ENCODE results near the gene KCNJ6. TPM values are rescaled to one million over a fixed set of nuclear protein-coding genes. Genes with fewer than 3 reads are reported as not detected.
"Not testable (repeated sequence)": the region's sequence is repeated elsewhere in the genome, so short reads cannot be mapped to it uniquely, and the experiment has no call there.

KCNJ6 gene
- total RNA-seq, 2 experiments from 2014 or later = not detected

GRCh38 chr21:37668462-37669239 is 247.6 kb downstream of the KCNJ6 start:
- Mint-ChIP-seq H3K27ac (no peak overlapping the region), H3K9me3 (no peaks in the 10 kb centered on the region), H3K4me3 (no peak overlapping the region), H3K4me1 (no peaks in the 10 kb centered on the region), H3K36me3 (no peaks in the 10 kb centered on the region), H3K27me3 (peaks cover 10% of the 10 kb centered on the region)
- no peak for DNase-seq

GRCh38 chr21:37667380-37667779 is 248.9 kb downstream of the KCNJ6 start:
- Mint-ChIP-seq H3K4me1 (no peaks in the 10 kb centered on the region), H3K9me3 (no peaks in the 10 kb centered on the region), H3K36me3 (no peaks in the 10 kb centered on the region), H3K27me3 (no peaks in the 10 kb centered on the region), H3K4me3 (no peak overlapping the region), H3K27ac (no peak overlapping the region)
- no peak for DNase-seq

GRCh38 chr21:37665230-37666024 is 250.8 kb downstream of the KCNJ6 start:
- H3K27ac Mint-ChIP-seq = no peak overlapping the region
- H3K9me3 Mint-ChIP-seq = no peaks in the 10 kb centered on the region
- no peak for DNase-seq
- H3K4me1 Mint-ChIP-seq = no peaks in the 10 kb centered on the region
- H3K27me3 Mint-ChIP-seq = no peaks in the 10 kb centered on the region
- no peaks in the 10 kb centered on the region for H3K36me3 Mint-ChIP-seq
- no peak overlapping the region for H3K4me3 Mint-ChIP-seq

GRCh38 chr21:37662227-37662626 is 254.0 kb downstream of the KCNJ6 start:
- H3K36me3 Mint-ChIP-seq, H3K4me1 Mint-ChIP-seq, H3K9me3 Mint-ChIP-seq, H3K4me3 Mint-ChIP-seq, H3K27me3 Mint-ChIP-seq, DNase-seq, H3K27ac Mint-ChIP-seq: not testable (repeated sequence)

GRCh38 chr21:37660709-37661108 is 255.5 kb downstream of the KCNJ6 start:
- Mint-ChIP-seq H3K27me3 (peaks cover 5% of the 10 kb centered on the region), H3K4me1 (no peaks in the 10 kb centered on the region), H3K9me3 (no peaks in the 10 kb centered on the region), H3K4me3 (no peak overlapping the region), H3K36me3 (no peaks in the 10 kb centered on the region), H3K27ac (no peak overlapping the region)
- DNase-seq = no peak

- no peak for DNase-seq
- peaks cover 5% of the 10 kb centered on the region for H3K27me3 Mint-ChIP-seq
- H3K4me1 Mint-ChIP-seq = no peaks in the 10 kb centered on the region
- no peaks in the 10 kb centered on the region for H3K9me3 Mint-ChIP-seq
- H3K4me3 Mint-ChIP-seq = no peak overlapping the region
- H3K36me3 Mint-ChIP-seq = no peaks in the 10 kb centered on the region
- no peak overlapping the region for H3K27ac Mint-ChIP-seq
These were observed 256.4 kb downstream of the KCNJ6 start for GRCh38 chr21:37659874-37660273.

- Mint-ChIP-seq H3K9me3 (no peaks in the 10 kb centered on the region), H3K27me3 (peaks cover 5% of the 10 kb centered on the region), H3K27ac (no peak overlapping the region), H3K4me3 (no peak overlapping the region), H3K36me3 (no peaks in the 10 kb centered on the region), H3K4me1 (no peaks in the 10 kb centered on the region)
- no peak for DNase-seq
These were observed 257.3 kb downstream of the KCNJ6 start for GRCh38 chr21:37658817-37659458.

- Mint-ChIP-seq H3K36me3 (no peaks in the 10 kb centered on the region), H3K4me1 (no peaks in the 10 kb centered on the region), H3K4me3 (no peak overlapping the region), H3K27me3 (peaks cover 5% of the 10 kb centered on the region), H3K9me3 (no peaks in the 10 kb centered on the region), H3K27ac (no peak overlapping the region)
- no peak for DNase-seq
These were observed 258.0 kb downstream of the KCNJ6 start for GRCh38 chr21:37658121-37658816.

GRCh38 chr21:37656899-37657298 is 259.4 kb downstream of the KCNJ6 start:
- no peaks in the 10 kb centered on the region for H3K9me3 Mint-ChIP-seq
- no peak overlapping the region for H3K4me3 Mint-ChIP-seq
- no peaks in the 10 kb centered on the region for H3K4me1 Mint-ChIP-seq
- no peak for DNase-seq
- H3K27me3 Mint-ChIP-seq = peaks cover 5% of the 10 kb centered on the region
- H3K27ac Mint-ChIP-seq = no peak overlapping the region
- H3K36me3 Mint-ChIP-seq = no peaks in the 10 kb centered on the region

GRCh38 chr21:37655611-37656300 is 260.5 kb downstream of the KCNJ6 start:
- Mint-ChIP-seq H3K27me3 (peaks cover 5% of the 10 kb centered on the region), H3K4me3 (no peak overlapping the region), H3K36me3 (no peaks in the 10 kb centered on the region), H3K4me1 (no peaks in the 10 kb centered on the region), H3K9me3 (no peaks in the 10 kb centered on the region), H3K27ac (no peak overlapping the region)
- DNase-seq = no peak

GRCh38 chr21:37654596-37654995 is 261.7 kb downstream of the KCNJ6 start:
- no peak overlapping the region for H3K27ac Mint-ChIP-seq
- no peak for DNase-seq
- no peak overlapping the region for H3K4me3 Mint-ChIP-seq
- no peaks in the 10 kb centered on the region for H3K4me1 Mint-ChIP-seq
- no peaks in the 10 kb centered on the region for H3K36me3 Mint-ChIP-seq
- peaks cover 5% of the 10 kb centered on the region for H3K27me3 Mint-ChIP-seq
- no peaks in the 10 kb centered on the region for H3K9me3 Mint-ChIP-seq

- no peaks in the 10 kb centered on the region for H3K9me3 Mint-ChIP-seq
- no peaks in the 10 kb centered on the region for H3K36me3 Mint-ChIP-seq
- H3K4me3 Mint-ChIP-seq = no peak overlapping the region
These were observed 263.1 kb downstream of the KCNJ6 start for GRCh38 chr21:37653201-37653600.

GRCh38 chr21:37647781-37648180 is 268.5 kb downstream of the KCNJ6 start:
- Mint-ChIP-seq H3K4me1 (no peaks in the 10 kb centered on the region), H3K9me3 (no peaks in the 10 kb centered on the region), H3K27ac (no peak overlapping the region), H3K4me3 (no peak overlapping the region), H3K27me3 (peaks cover 12% of the 10 kb centered on the region), H3K36me3 (no peaks in the 10 kb centered on the region)
- DNase-seq = no peak

More at GRCh38 chr21:37653201-37653600, 263.1 kb downstream of the KCNJ6 start:
- DNase-seq = no peak
- H3K27ac Mint-ChIP-seq = no peak overlapping the region
- peaks cover 5% of the 10 kb centered on the region for H3K27me3 Mint-ChIP-seq
- H3K4me1 Mint-ChIP-seq = no peaks in the 10 kb centered on the region

GRCh38 chr21:37646761-37647160 is 269.5 kb downstream of the KCNJ6 start:
- not testable (repeated sequence) for H3K27ac Mint-ChIP-seq, H3K9me3 Mint-ChIP-seq, H3K4me3 Mint-ChIP-seq, H3K36me3 Mint-ChIP-seq, DNase-seq, H3K4me1 Mint-ChIP-seq
- H3K27me3 Mint-ChIP-seq = peaks cover 12% of the 10 kb centered on the region
